ENCODE data around the gene CTDSPL. TPM values are rescaled to one million over a fixed set of nuclear protein-coding genes. Genes with fewer than 3 reads are reported as not detected.

The CTDSPL gene
- polyA plus RNA-seq, 1 of the 3 experiments (the other 2 are of a cell fraction): 22.1 TPM

GRCh38 chr3:37974121-37975083 lies 112.7 kb downstream of the CTDSPL start:
- H2AFZ ChIP-seq (ENCODE audit: low read depth): no peak overlapping the region
- no peaks in the 10 kb centered on the region for H4K20me1 ChIP-seq (ENCODE audit: insufficient read depth)
- no peak overlapping the region; a peak in 1 of 4 replicates for H3K4me3 ChIP-seq (ENCODE audit: low read depth in 2 of 2, low read length in 1 of 2)
- no peaks in the 10 kb centered on the region for H3K79me2 ChIP-seq (ENCODE audit: insufficient read depth)
- H3K4me2 ChIP-seq: no peak overlapping the region
- H3K9me3 ChIP-seq: no peaks in the 10 kb centered on the region
- H3F3A ChIP-seq (replicated peaks; ENCODE audit: insufficient read depth): no peaks in the 10 kb centered on the region
- WGBS (ENCODE audit: low lambda C conversion rate): 94% methylated on average over 9 of the region's 9 CpGs
- no peak overlapping the region for H3K9ac ChIP-seq
- peak; percentile 78 for DNase-seq
- TF ChIP-seq YY1 (IDR thresholded peaks at IDR 0.05; ENCODE audit: low read depth): no peak
- peak; percentile 70 for TF ChIP-seq RAD21 (IDR thresholded peaks at IDR 0.05; ENCODE audit: low read length)
- peak; percentile 83 for TF ChIP-seq CTCF (IDR thresholded peaks at IDR 0.05)
- peak; percentile 40; the same call in 1 of the 2 replicates for TF ChIP-seq SMC3 (IDR thresholded peaks at IDR 0.05; ENCODE audit: low read depth, low read length)
- TF ChIP-seq, protein P1, sequence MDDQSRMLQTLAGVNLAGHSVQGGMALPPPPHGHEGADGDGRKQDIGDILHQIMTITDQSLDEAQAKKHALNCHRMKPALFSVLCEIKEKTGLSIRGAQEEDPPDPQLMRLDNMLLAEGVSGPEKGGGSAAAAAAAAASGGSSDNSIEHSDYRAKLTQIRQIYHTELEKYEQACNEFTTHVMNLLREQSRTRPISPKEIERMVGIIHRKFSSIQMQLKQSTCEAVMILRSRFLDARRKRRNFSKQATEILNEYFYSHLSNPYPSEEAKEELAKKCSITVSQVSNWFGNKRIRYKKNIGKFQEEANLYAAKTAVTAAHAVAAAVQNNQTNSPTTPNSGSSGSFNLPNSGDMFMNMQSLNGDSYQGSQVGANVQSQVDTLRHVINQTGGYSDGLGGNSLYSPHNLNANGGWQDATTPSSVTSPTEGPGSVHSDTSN (IDR thresholded peaks at IDR 0.05): peak; percentile 58
- no peak for TF ChIP-seq FOXM1 (IDR thresholded peaks at IDR 0.05; ENCODE audit: low read depth)
- no peaks in the 10 kb centered on the region for H3K27me3 ChIP-seq (ENCODE audit: insufficient read depth)
- no peaks in the 10 kb centered on the region for H3K9me2 ChIP-seq
- H3K36me3 ChIP-seq (replicated peaks in 1 of 2; ENCODE audit: control insufficient read depth in 1 of 2, insufficient read depth in 2 of 2, low read length in 1 of 2): peaks cover 35 to 44% of the 10 kb centered on the region in 2 experiments
- ChIA-PET CTCF (interaction anchor here (0.6 to 4.4 kb wide), 37 partner anchors 9 to 506 kb away, joined by 3 to 31 read pairs (median 3); no protein-coding TSS in a partner anchor), POLR2A (interaction anchor here (1.0 kb wide), 1 partner anchor 118 kb away, joined by 3 read pairs; no protein-coding TSS in a partner anchor)
- no peak overlapping the region for H3K27ac ChIP-seq (ENCODE audit: low read depth in 2 of 2, low read length in 1 of 2)
- H3K4me1 ChIP-seq (ENCODE audit: control insufficient read depth in 1 of 2, insufficient read depth in 2 of 2, low read depth in 1 of 2, low read length in 1 of 2): no peaks in the 10 kb centered on the region; a peak in 1 of 4 replicates

DNA sequence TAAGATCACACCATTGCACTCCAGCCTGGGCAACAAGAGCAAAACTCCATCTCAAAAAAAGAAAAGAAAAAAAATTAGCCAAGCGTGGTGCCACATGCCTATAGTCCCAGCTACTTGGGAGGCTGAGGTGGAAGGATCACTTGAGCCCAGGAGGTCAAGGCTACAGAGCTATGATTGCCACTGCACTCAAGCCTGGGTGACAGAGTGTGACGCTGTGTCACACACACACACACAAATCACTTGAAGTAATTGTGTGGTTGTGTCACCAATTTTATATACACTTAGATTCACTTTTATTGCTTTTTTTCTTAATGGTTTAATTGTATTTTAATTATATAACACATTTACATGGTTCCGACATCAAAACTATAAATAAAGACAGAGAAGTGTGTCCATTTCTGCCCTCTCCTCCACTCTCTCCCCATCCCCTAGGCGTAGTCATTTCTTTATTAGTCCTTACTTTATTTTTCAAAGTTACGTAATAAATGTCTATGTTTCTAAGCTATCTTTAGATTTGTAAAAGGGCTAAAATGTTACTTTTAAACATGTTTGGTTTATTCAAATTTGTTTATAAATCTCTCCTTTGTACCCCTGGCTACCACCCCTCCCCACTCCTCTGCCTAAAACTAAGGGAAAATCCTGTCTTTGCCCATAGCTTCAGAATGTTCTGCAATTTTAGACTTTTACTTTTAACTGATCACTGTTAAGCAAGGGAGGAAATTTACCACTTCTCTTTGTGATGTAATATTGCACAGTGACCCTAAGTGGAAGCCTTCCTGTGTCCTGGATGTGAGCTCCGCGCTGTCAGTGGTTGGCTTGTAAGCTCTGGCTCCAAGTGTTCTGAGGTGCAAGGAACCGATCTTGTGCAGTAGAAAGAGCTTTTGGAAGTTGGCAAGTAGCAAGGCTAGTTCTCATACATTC lies 118.1 kb downstream of the CTDSPL start:
- WGBS (ENCODE audit: low lambda C conversion rate): 97% methylated on average over 8 of the region's 8 CpGs
- Histone ChIP-seq H3K9me2 (no peaks in the 10 kb centered on the region), H3K27ac (ENCODE audit: low read depth in 2 of 2, low read length in 1 of 2) (no peak overlapping the region), H3K9ac (no peak overlapping the region), H3K36me3 (replicated peaks in 1 of 2; ENCODE audit: control insufficient read depth in 1 of 2, insufficient read depth in 2 of 2, low read length in 1 of 2) (peaks cover 43 to 68% of the 10 kb centered on the region in 2 experiments), H3K27me3 (ENCODE audit: insufficient read depth) (no peaks in the 10 kb centered on the region), H3K79me2 (ENCODE audit: insufficient read depth) (no peaks in the 10 kb centered on the region), H3K9me3 (no peaks in the 10 kb centered on the region), H3K4me3 (ENCODE audit: low read depth in 2 of 2, low read length in 1 of 2) (no peak overlapping the region), H2AFZ (ENCODE audit: low read depth) (no peak overlapping the region), H3F3A (replicated peaks; ENCODE audit: insufficient read depth) (no peaks in the 10 kb centered on the region), H3K4me2 (no peak overlapping the region), H3K4me1 (ENCODE audit: control insufficient read depth in 1 of 2, insufficient read depth in 2 of 2, low read depth in 1 of 2, low read length in 1 of 2) (no peaks in the 10 kb centered on the region; a peak in 1 of 4 replicates), H4K20me1 (ENCODE audit: insufficient read depth) (no peaks in the 10 kb centered on the region)
- no peak for DNase-seq
- ChIA-PET CTCF (interaction anchor here (1.2 to 6.8 kb wide), 6 partner anchors 12 to 125 kb away, joined by 3 to 33 read pairs (median 7); no protein-coding TSS in a partner anchor), POLR2A (no interaction called here)
- TF ChIP-seq EP300 (IDR thresholded peaks at IDR 0.05; ENCODE audit: borderline replicate concordance in 1 of 2, low read depth in 1 of 2, low read length in 1 of 2) (no peak), SMC3 (IDR thresholded peaks at IDR 0.05; ENCODE audit: low read depth, low read length) (no peak), TAF1 (IDR thresholded peaks at IDR 0.05; ENCODE audit: borderline replicate concordance, low read depth, low read length) (no peak), ZBTB33 (IDR thresholded peaks at IDR 0.05; ENCODE audit: borderline replicate concordance, low read depth) (no peak), YY1 (IDR thresholded peaks at IDR 0.05; ENCODE audit: low read depth) (no peak), USF2 (IDR thresholded peaks at IDR 0.05; ENCODE audit: borderline replicate concordance, low read depth, low read length) (no peak), EZH2phosphoT487 (IDR thresholded peaks at IDR 0.05; ENCODE audit: borderline replicate concordance, low read depth) (no peak), ELF1 (IDR thresholded peaks at IDR 0.05) (no peak), FOXJ3 (CRISPR knock-in tag; IDR thresholded peaks at IDR 0.05) (no peak), SIN3A (IDR thresholded peaks at IDR 0.05; ENCODE audit: borderline replicate concordance, low read depth, low read length) (no peak)

Measured in SK-N-SH (cell line).